A549 (cell line): ENCODE results near the gene CCDC12.

Experiments
- BCL3 ChIP-seq: fragments of >200 bp; sonication (Bioruptor Twin); formaldehyde crosslinking; IDR thresholded peaks from 3 replicates; pipeline ENCODE4 v1.6.1; 2016
- BHLHE40 ChIP-seq: IDR thresholded peaks from 2 replicates; pipeline ENCODE4 v1.6.1; 2012; ENCODE audit warnings: low read depth, low read length, inconsistent platforms
- CTCF ChIP-seq: fragments of >200 bp; sonication (Bioruptor Twin); formaldehyde crosslinking; IDR thresholded peaks from 3 replicates; pipeline ENCODE4 v1.5.1; 2016
- JUN ChIP-seq, 2 experiments: fragments of >200 bp; sonication (Bioruptor Twin); formaldehyde crosslinking; IDR thresholded peaks; 2 replicates in 1 of 2; 3 replicates in 1 of 2; pipeline ENCODE4 v1.6.1; 2016 to 2017
- JUNB ChIP-seq: fragments of >200 bp; sonication (Bioruptor Twin); formaldehyde crosslinking; IDR thresholded peaks from 2 replicates; pipeline ENCODE4 v1.6.1; 2016
- POLR2A ChIP-seq: IDR thresholded peaks from 2 replicates; pipeline ENCODE4 v1.6.1; 2012; ENCODE audit warnings: mild to moderate bottlenecking, low read length
- RARB ChIP-seq: fragments of 250-450 bp; sonication (Bioruptor Pico); IDR thresholded peaks from 2 replicates; pipeline ENCODE4 v1.8.0; 2021; ENCODE audit warnings: mild to moderate bottlenecking, moderate library complexity
- RNF2 ChIP-seq: fragments of 200-600 bp; sonication (generic); IDR thresholded peaks from 2 replicates; pipeline ENCODE4 v1.6.1; 2016; ENCODE audit warnings: low read depth, mild to moderate bottlenecking, antibody characterized with exemption, moderate library complexity, borderline replicate concordance
- TF ChIP-seq, protein P1 (sequence below): IDR thresholded peaks from 2 replicates; pipeline ENCODE4 v1.6.1; 2012
- TF ChIP-seq, protein P2 (sequence below): fragments of 200-600 bp; sonication (generic); IDR thresholded peaks from 2 replicates; pipeline ENCODE4 v1.6.1; 2016; ENCODE audit warnings: antibody characterized with exemption, mild to moderate bottlenecking, moderate library complexity

- TF ChIP-seq BCL3: no peak
- TF ChIP-seq POLR2A: no peak
- no peak for TF ChIP-seq BHLHE40
- TF ChIP-seq CTCF: no peak
- TF ChIP-seq, protein P1, sequence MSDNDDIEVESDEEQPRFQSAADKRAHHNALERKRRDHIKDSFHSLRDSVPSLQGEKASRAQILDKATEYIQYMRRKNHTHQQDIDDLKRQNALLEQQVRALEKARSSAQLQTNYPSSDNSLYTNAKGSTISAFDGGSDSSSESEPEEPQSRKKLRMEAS: no peak
- TF ChIP-seq, protein P2, sequence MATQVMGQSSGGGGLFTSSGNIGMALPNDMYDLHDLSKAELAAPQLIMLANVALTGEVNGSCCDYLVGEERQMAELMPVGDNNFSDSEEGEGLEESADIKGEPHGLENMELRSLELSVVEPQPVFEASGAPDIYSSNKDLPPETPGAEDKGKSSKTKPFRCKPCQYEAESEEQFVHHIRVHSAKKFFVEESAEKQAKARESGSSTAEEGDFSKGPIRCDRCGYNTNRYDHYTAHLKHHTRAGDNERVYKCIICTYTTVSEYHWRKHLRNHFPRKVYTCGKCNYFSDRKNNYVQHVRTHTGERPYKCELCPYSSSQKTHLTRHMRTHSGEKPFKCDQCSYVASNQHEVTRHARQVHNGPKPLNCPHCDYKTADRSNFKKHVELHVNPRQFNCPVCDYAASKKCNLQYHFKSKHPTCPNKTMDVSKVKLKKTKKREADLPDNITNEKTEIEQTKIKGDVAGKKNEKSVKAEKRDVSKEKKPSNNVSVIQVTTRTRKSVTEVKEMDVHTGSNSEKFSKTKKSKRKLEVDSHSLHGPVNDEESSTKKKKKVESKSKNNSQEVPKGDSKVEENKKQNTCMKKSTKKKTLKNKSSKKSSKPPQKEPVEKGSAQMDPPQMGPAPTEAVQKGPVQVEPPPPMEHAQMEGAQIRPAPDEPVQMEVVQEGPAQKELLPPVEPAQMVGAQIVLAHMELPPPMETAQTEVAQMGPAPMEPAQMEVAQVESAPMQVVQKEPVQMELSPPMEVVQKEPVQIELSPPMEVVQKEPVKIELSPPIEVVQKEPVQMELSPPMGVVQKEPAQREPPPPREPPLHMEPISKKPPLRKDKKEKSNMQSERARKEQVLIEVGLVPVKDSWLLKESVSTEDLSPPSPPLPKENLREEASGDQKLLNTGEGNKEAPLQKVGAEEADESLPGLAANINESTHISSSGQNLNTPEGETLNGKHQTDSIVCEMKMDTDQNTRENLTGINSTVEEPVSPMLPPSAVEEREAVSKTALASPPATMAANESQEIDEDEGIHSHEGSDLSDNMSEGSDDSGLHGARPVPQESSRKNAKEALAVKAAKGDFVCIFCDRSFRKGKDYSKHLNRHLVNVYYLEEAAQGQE: no peak
- no peak for TF ChIP-seq JUN (IDR thresholded peaks at IDR 0.05)
- TF ChIP-seq JUNB: no peak
- TF ChIP-seq RNF2: no peak
- no peak for TF ChIP-seq RARB
Observed at GRCh38 chr3:46974421-46975171, 1.9 kb downstream of the CCDC12 start.
